GM19467 (cell line): ENCODE data around the gene ZNF768.
"Not testable (repeated sequence)": the region's sequence is repeated elsewhere in the genome, so short reads cannot be mapped to it uniquely, and the experiment has no call there.

Experiments
- ATAC-seq: cut with Tn5 transposase; IDR thresholded peaks from one replicate; pipeline ENCODE4 v1.9.1; 2021; ENCODE audit warnings: mild to moderate bottlenecking, moderate library complexity; ENCODE audit not compliant: unreplicated experiment

ZNF768 gene

DNA sequence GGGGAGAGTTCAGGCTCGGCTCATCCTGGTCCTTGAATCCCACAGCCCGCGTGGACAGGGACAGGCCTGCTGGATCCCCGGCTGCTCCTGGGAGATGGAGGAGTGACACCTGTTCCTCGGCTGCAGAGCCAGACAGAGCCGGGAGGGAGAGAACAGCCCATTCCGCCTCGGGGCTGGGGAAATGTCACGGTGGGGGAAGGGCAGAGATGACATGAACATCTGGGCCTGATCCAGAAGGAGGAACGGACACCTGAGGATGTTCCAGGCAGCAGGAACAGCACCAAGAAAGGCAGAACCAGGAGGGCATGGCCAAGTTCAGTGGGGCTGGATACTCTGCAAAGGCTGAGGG, 29.7 kb upstream of the ZNF768 start:
- no peak for ATAC-seq

- ATAC-seq, result no peak
Measured at GRCh38 chr16:30555315-30556124, 29.2 kb upstream of the ZNF768 start.

GRCh38 chr16:30554557-30555314, 28.4 kb upstream of the ZNF768 start:
- ATAC-seq, result no peak

DNA sequence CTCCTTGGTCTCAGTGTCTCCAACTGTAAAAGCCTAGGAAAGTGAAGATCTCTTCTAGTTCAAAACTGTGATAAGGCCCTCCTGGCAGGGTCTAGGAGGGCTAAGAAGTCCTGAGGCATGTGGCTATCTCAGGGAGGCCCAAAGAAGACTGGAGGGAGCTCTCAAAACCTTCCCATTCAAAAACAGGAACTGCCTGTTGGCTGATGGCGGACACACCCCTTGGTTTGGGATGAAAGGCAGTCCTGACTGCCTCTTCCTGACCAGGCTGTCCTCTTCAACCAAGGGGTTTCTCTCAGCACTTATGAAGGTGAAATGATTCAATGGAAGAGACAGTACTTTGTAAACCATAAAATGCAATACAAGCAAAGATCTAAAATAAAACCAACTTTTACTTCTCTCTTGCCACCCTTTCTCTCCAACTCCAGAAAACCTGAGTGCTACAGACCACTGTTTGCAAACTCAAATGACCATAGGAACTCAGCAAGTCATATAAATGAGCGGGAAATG, 27.1 kb upstream of the ZNF768 start:
- no peak for ATAC-seq

GRCh38 chr16:30552956-30553355, 26.6 kb upstream of the ZNF768 start:
- no peak for ATAC-seq

- ATAC-seq, result no peak
Measured at GRCh38 chr16:30551781-30552180, 25.4 kb upstream of the ZNF768 start.

GRCh38 chr16:30548416-30549253, 22.3 kb upstream of the ZNF768 start:
- ATAC-seq, result no peak

GRCh38 chr16:30546115-30546514, 19.7 kb upstream of the ZNF768 start:
- no peak for ATAC-seq

DNA sequence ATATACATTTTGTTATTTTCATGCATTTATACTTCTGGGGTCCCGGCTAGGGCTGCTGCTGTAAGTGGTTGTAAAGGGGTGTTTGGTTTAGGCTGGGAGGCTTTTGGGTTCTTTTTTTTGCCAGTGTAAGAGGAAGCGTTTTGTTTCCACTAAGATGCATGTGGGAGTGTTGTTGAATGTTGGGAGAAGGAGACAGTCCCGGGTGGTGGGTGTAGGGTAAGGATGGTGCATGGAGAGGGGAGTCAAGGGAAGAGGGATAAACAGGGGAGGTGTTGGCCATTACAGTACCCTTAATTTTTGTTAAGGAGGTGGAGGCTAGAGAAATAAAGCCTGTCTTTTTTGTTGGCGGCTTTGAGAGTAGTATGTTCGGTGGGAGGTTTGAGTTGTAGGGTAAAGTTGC, 16.7 kb upstream of the ZNF768 start:
- ATAC-seq, result no peak

DNA sequence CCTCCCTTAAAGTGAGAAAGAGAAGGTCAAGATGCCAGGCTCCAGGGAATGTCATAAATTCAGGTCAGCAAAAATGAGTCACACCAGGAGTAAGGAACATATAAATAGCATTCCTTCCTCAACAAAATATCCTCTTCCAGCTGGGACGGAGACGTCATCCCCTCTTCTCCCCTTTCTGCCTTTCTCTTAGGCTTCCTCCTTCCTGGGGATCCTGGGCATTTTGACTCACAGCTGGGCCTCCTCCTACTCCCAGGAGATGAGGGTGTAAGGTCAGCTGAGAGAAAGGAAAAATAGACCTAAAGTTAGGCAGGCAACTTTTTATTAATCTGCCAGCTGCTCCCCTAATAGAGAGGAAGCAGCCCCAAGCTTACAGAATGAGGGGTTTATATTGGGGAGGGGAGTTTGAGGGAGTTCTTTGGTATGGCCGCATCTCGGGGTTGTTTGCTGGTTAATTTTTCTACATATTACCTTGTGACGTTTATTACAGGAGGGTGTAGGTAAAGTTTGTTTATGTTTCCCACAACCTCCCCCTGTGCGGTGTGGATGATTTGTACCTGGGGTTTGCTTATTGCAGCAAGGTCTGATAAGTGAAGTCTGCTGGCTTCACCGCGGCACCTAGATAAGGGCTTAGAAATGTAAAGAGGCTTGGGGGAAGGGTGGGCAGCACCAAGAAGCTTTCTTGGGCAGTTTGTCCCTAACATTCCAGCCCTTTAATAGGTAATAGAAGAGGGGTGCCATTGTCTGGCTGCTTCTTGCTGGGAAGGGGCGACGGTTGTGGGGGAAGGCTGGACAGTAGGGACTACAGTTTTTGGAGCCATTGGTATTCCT, 15.3 kb upstream of the ZNF768 start:
- no peak for ATAC-seq

DNA sequence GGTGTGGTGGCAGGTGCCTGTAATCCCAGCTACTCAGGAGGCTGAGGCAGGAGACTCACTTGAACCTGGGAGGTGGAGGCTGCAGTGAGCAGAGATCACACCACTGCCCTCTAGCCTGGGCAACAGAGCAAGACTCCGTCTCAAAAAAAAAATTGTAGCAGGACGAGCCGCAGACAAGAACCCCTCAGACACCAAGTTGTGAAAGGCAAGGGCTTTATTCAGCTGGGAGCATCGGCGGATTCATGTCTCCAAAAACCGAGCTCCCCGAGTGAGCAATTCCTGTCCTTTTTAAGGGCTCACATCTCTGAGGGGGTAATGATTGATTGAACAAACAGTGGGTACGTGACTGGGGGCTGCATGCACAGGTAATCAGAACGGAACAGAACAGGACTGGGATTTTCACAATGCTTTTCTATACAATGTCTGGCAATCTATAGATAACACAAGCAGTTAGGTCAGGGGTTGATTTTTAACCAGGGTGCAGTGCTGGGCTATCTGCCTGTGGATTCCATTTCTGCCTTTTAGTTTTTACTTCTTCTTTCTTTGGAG, 14.6 kb upstream of the ZNF768 start:
- ATAC-seq, result not testable (repeated sequence)

- ATAC-seq, result not testable (repeated sequence)
Measured at GRCh38 chr16:30539986-30540526, 13.7 kb upstream of the ZNF768 start.

GRCh38 chr16:30539000-30539964, 12.9 kb upstream of the ZNF768 start:
- ATAC-seq, result no peak

DNA sequence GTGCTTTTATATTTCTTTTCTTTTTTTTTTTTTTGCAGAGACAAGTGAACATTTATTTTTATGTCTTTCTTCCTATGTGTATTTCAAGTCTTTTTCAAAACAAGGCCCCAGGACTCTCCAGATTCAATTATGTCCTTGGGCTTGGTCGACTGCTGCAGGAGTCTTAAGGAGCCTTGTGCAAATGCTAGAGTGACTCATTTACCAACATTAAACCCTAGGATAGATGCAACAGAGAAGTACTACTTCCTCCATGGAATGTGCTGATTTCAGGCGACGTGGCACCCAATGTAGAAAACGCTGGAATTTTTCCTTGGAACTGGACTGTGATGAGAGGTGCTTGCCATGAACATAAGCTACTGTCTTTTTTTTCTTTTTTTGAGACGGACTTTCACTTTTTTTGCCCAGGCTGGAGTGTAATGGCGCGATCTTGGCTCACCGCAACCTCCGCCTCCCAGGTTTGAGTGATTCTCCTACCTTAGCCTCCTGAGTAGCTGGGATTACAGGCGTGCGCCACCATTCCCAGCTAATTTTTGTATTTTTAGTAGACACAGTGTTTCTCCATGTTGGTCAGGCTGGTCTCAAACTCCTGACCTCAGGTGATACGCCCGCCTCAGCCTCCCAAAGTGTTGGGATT, 10.1 kb upstream of the ZNF768 start:
- not testable (repeated sequence) for ATAC-seq

GRCh38 chr16:30535777-30536190, 9.4 kb upstream of the ZNF768 start:
- peak; percentile 40 for ATAC-seq

GRCh38 chr16:30535106-30535776, 8.9 kb upstream of the ZNF768 start:
- ATAC-seq, result peak; percentile 13

- ATAC-seq, result peak; percentile 51
Measured at GRCh38 chr16:30534368-30535105, 8.2 kb upstream of the ZNF768 start, which contains the start of gene ZNF747. TSS of gene ZNF747 (minus strand) at chr16:30534858. CDS start at chr16:30534679, 179 bp downstream.
